Stomach (tissue), 9 donors: ENCODE data around the gene MMD. TPM values are rescaled to one million over a fixed set of nuclear protein-coding genes. Genes with fewer than 3 reads are reported as not detected.
"Not testable (repeated sequence)": the region's sequence is repeated elsewhere in the genome, so short reads cannot be mapped to it uniquely, and the experiment has no call there.

Source experiments
- DNase-seq, 2 donors: peaks; one replicate each; pipeline versions ENCODE4 v3.0.0 to v3.0.0-alpha.2; 2013 to 2019
- H3K27ac ChIP-seq, 5 donors: fragments of 200-600 bp in 4 of 5; sonication (generic) in 4 of 5; one replicate each; pipeline ENCODE4 v1.5.1; 2013 to 2019; ENCODE audit warnings: mild to moderate bottlenecking in 1 of 5, moderate library complexity in 1 of 5
- H3K27me3 ChIP-seq, 3 donors: fragments of 200-600 bp; sonication (generic); one replicate each; pipeline ENCODE4 v1.5.1; 2017 to 2019; ENCODE audit warnings: mixed run types in 1 of 3
- H3K36me3 ChIP-seq, 4 donors: fragments of 200-600 bp; sonication (generic); 1 replicate in 3 of 4; 2 replicates in 1 of 4; pipeline ENCODE4 v1.5.1; 2016 to 2019
- H3K4me1 ChIP-seq, 4 donors: fragments of 200-600 bp; sonication (generic); one replicate each; pipeline ENCODE4 v1.5.1; 2016 to 2019
- H3K4me3 ChIP-seq, 4 donors: fragments of 200-600 bp; sonication (generic) in 3 of 4; one replicate each; pipeline ENCODE4 v1.5.1; 2016 to 2019; ENCODE audit warnings: mild to moderate bottlenecking in 1 of 4
- H3K9me3 ChIP-seq, 4 donors: fragments of 200-600 bp; sonication (generic); one replicate each; pipeline ENCODE4 v1.5.1; 2016 to 2019
- CTCF ChIP-seq, 7 experiments: fragments of 450-650 bp in 4 of 7; fragments of 200-600 bp in 3 of 7; sonication (generic) in 3 of 7; IDR thresholded peaks; one replicate each; pipeline ENCODE4 v1.5.1; 2016 to 2019; ENCODE audit warnings: antibody characterized with exemption in 7 of 7, control low read depth in 2 of 7, mild to moderate bottlenecking in 1 of 7
- EP300 ChIP-seq: sonication (generic); formaldehyde crosslinking; IDR thresholded peaks from one replicate; pipeline ENCODE4 v1.6.1; 2017; ENCODE audit warnings: antibody characterized with exemption
- POLR2A ChIP-seq, 4 donors: fragments of 450-650 bp; IDR thresholded peaks; one replicate each; pipeline ENCODE4 v1.6.1; 2016; ENCODE audit warnings: antibody characterized with exemption in 4 of 4, control low read depth in 2 of 4, mild to moderate bottlenecking in 1 of 4, moderate library complexity in 1 of 4
- POLR2AphosphoS5 ChIP-seq, 3 donors: sonication (generic); formaldehyde crosslinking; IDR thresholded peaks; one replicate each; pipeline ENCODE4 v1.6.1; 2016; ENCODE audit warnings: antibody characterized with exemption in 3 of 3
- WGBS, 5 donors: extraction: QIAGEN DNeasy Blood & Tissue Kit in 3 of 5; methylation state at CpG; one replicate each; pipeline versions ENCODE4 v1.1.5 to v1.1.7; 2013 to 2018; 5-methylcytosine and 5-hydroxymethylcytosine counted together
- intact Hi-C: fragments of 100-400 bp; cut with DNase I; formaldehyde crosslinking; loops from one replicate; pipeline ENCODE4 v1.15.1; 2023; ENCODE audit warnings: low total_unique reads
- polyA plus RNA-seq, 3 donors: library from polyadenylated mRNA; stranded (reverse); fragments of 200-250 nt; gene quantifications; one replicate each; pipeline ENCODE4 v1.2.3, GENCODE V29; 2013
- total RNA-seq, 5 donors: library from RNA; depleted of rRNA; stranded (reverse); fragments of >200 nt; gene quantifications; one replicate each; pipeline versions ENCODE4 v1.1.0 to v1.2.3, GENCODE V29; 2014 to 2016
- donor health status: healthy with polysubstance abuse.
- donor health status: Bipolar disorder and iron deficiency.
- donor health status: healthy.

The MMD gene
- total and polyA plus RNA-seq, 8 donors = 3.1 to 65.3 (median 12.5) TPM

- intact Hi-C loops = no loop called here
- peak in 1 of 2 donors; percentile 62 for DNase-seq
- H3K27ac ChIP-seq = peak overlapping the region in 3 of 5 donors; percentile 54 to 76 (median 75)
- peaks cover 0 to 48% (median 20%) of the 10 kb centered on the region in 4 donors for H3K4me1 ChIP-seq
- no peaks in the 10 kb centered on the region for H3K27me3 ChIP-seq
- TF ChIP-seq EP300 (no peak), POLR2AphosphoS5 (IDR thresholded peaks at IDR 0.05) (no peak), CTCF (IDR thresholded peaks at IDR 0.05) (no peak), POLR2A (IDR thresholded peaks at IDR 0.05) (no peak)
- H3K36me3 ChIP-seq = no peaks in the 10 kb centered on the region
- no peaks in the 10 kb centered on the region for H3K9me3 ChIP-seq
- H3K4me3 ChIP-seq = no peak overlapping the region
- WGBS, 5 donors = 80 to 92% (median 88%) methylated on average over 1 of the region's 1 CpG
These were observed 29.6 kb upstream of the MMD start for GRCh38 chr17:55451203-55451641.

GRCh38 chr17:55450232-55450825, 28.7 kb upstream of the MMD start:
- Histone ChIP-seq H3K27me3 (no peaks in the 10 kb centered on the region), H3K27ac (no peak overlapping the region), H3K36me3 (no peaks in the 10 kb centered on the region), H3K4me1 (peaks cover 0 to 48% (median 20%) of the 10 kb centered on the region in 4 donors), H3K9me3 (no peaks in the 10 kb centered on the region), H3K4me3 (no peak overlapping the region)
- intact Hi-C loops = no loop called here
- WGBS, 5 donors = 67 to 82% (median 72%) methylated on average over 7 of the region's 7 CpGs
- no peak for DNase-seq
- TF ChIP-seq EP300 = no peak
- TF ChIP-seq POLR2A (IDR thresholded peaks at IDR 0.05) = no peak
- no peak for TF ChIP-seq POLR2AphosphoS5 (IDR thresholded peaks at IDR 0.05)
- no peak for TF ChIP-seq CTCF (IDR thresholded peaks at IDR 0.05)

GRCh38 chr17:55448681-55449080, 27.0 kb upstream of the MMD start:
- no peaks in the 10 kb centered on the region for H3K9me3 ChIP-seq
- intact Hi-C loops = no loop called here
- H3K4me1 ChIP-seq = peaks cover 0 to 38% (median 19%) of the 10 kb centered on the region in 4 donors
- no peak overlapping the region for H3K4me3 ChIP-seq
- no peaks in the 10 kb centered on the region for H3K36me3 ChIP-seq
- peak overlapping the region in 1 of 5 donors; percentile 12 for H3K27ac ChIP-seq
- TF ChIP-seq CTCF (IDR thresholded peaks at IDR 0.05) (no peak), POLR2AphosphoS5 (IDR thresholded peaks at IDR 0.05) (no peak), POLR2A (IDR thresholded peaks at IDR 0.05) (no peak), EP300 (no peak)
- 52 to 63% (median 59%) methylated on average over 4 of the region's 4 CpGs for WGBS, 5 donors
- H3K27me3 ChIP-seq = no peaks in the 10 kb centered on the region
- DNase-seq = no peak

- peaks cover 0 to 47% (median 9%) of the 10 kb centered on the region in 4 donors for H3K4me1 ChIP-seq
- intact Hi-C loops = no loop called here
- no peaks in the 10 kb centered on the region for H3K36me3 ChIP-seq
- no peak for DNase-seq
- no peaks in the 10 kb centered on the region for H3K27me3 ChIP-seq
- no peak overlapping the region for H3K4me3 ChIP-seq
- H3K27ac ChIP-seq = peak overlapping the region in 1 of 5 donors; percentile 34
- WGBS, 5 donors = 39 to 53% (median 45%) methylated on average over 4 of the region's 4 CpGs
- TF ChIP-seq POLR2A (IDR thresholded peaks at IDR 0.05) (no peak), CTCF (IDR thresholded peaks at IDR 0.05) (no peak), POLR2AphosphoS5 (IDR thresholded peaks at IDR 0.05) (no peak), EP300 (no peak)
- H3K9me3 ChIP-seq = no peaks in the 10 kb centered on the region
These were observed 25.1 kb upstream of the MMD start for GRCh38 chr17:55446581-55447205.

GRCh38 chr17:55446004-55446403, 24.4 kb upstream of the MMD start:
- DNase-seq, H3K27me3 ChIP-seq, H3K4me3 ChIP-seq, intact Hi-C loops, H3K9me3 ChIP-seq, H3K36me3 ChIP-seq: not testable (repeated sequence)
- Histone ChIP-seq H3K27ac (peak overlapping the region in 1 of 5 donors; percentile 1), H3K4me1 (peaks cover 0 to 46% (median 6%) of the 10 kb centered on the region in 4 donors)
- 94 to 100% (median 96%) methylated on average over 4 of the region's 4 CpGs for WGBS, 5 donors
